GM21737 (cell line): Measurements from ENCODE around the gene NDUFA13.

ENCODE experiments used
- ATAC-seq: cut with Tn5 transposase; IDR thresholded peaks from one replicate; pipeline ENCODE4 v1.9.1; 2021; ENCODE audit warnings: mild to moderate bottlenecking, moderate library complexity; ENCODE audit not compliant: unreplicated experiment

Gene NDUFA13

DNA sequence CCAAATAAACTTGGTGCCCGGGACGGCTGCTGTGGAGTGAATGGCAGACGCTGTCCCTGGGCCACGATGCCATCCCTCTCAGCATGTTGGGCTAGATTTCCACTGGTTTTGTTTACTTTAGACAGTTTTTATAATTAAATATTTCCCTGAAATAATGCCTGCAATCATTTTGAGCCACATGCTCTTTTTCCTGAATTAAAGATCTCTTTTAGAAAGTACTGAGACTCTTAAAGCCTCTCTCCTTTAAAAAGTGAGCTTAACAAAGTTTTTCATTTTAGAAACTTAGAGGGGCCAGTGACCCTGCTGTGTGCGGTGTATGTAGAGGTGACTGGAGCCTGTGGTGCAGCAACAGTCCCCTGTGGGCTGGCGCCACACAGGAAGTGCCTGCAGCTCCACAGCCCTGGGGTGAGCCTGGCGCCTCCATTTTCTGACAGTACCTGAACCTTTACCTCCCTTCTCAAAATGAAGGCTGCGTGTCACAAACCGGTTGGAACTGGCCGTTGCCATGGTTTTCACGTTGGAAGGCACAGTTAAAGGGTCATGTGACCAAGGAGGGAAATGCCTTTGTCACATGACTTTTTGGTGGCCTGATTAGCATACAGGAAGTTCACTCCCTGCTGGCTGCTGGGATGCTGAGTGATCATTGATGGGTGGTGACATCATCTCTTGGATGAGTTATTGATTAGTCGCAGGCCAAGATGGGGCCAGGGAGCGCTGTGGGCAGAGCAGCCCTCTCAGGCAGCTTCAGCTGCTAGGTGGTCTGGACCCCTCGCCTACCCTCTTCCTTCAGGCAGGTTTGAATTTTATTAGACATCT is 26.9 kb upstream of the NDUFA13 start:
- ATAC-seq, result no peak

GRCh38 chr19:19489804-19490204 is 26.2 kb upstream of the NDUFA13 start:
- ATAC-seq, result no peak

- no peak for ATAC-seq
Measured at GRCh38 chr19:19490214-19490968, 25.6 kb upstream of the NDUFA13 start.

GRCh38 chr19:19491321-19492025 is 24.6 kb upstream of the NDUFA13 start:
- no peak for ATAC-seq

GRCh38 chr19:19492026-19492610 is 23.9 kb upstream of the NDUFA13 start:
- ATAC-seq, result no peak

DNA sequence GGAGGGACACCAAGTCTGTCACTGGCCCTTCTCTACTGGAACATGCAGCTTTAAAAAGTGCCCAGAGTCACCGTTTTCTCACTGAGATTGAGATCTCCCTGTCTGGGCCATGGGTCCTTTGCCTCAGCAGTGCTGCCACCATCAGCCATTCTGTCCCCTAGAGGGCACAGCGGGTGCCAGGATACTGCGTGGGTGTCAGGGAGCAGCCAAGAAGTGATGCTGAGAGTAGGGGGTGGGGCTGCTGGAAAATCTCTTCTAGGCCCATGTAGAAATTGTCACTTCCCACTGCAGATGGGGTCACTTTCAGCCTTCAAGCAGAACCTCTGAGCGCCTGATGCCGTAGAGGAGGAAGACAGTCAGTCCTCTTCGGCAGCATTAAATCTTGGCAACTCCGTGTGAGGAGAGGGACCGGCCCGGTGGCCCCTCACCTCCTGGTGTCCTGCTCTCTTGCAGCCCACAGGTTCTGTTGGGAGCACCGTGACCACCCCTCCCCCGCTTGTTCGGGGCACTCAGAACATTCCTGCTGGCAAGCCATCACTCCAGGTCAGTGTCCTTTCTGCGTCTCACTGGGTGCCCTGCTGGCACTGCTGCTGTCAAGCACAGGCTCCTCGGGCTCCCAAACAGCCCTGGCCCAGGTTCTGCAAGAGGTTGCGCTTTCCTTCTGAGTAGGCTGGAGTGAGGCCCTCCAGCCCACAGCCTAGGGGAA is 22.0 kb upstream of the NDUFA13 start:
- no peak for ATAC-seq

DNA sequence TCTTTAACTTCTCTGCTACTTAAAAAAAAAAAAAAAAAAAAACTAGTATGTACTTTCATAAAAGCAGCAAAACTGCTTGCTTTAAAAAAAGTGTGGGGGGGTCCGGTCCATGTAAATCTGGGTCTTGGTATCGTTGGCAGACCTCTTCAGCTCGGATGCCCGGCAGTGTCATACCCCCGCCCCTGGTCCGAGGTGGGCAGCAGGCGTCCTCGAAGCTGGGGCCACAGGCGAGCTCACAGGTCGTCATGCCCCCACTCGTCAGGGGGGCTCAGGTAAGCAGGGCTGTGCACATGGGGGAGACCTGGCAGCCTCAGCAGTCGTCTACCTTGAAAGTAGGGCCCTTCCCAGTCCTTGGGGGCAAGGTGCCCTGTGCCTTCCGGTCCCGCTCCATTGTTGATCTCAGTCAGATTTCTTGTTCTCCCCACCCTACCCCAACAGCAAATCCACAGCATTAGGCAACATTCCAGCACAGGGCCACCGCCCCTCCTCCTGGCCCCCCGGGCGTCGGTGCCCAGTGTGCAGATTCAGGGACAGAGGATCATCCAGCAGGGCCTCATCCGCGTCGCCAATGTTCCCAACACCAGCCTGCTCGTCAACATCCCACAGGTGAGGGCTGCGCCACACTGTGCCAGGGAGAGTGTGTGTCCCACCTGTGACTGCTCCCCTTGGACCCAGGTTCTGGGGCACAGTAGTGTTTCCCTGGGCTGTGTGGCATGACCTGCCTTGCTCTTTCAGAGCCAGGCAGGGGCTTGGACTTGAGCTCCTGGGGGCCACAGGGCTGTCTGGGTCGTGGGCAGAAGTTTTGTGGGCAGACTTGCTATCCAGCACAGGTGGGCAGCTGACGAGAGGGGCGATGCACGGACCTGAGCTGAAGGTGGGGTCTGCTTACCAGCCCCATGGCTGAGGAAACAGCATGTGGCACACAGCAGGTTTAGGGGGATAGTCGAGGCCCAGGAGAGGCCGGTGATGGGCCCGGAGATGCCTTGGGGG is 20.1 kb upstream of the NDUFA13 start:
- no peak for ATAC-seq

DNA sequence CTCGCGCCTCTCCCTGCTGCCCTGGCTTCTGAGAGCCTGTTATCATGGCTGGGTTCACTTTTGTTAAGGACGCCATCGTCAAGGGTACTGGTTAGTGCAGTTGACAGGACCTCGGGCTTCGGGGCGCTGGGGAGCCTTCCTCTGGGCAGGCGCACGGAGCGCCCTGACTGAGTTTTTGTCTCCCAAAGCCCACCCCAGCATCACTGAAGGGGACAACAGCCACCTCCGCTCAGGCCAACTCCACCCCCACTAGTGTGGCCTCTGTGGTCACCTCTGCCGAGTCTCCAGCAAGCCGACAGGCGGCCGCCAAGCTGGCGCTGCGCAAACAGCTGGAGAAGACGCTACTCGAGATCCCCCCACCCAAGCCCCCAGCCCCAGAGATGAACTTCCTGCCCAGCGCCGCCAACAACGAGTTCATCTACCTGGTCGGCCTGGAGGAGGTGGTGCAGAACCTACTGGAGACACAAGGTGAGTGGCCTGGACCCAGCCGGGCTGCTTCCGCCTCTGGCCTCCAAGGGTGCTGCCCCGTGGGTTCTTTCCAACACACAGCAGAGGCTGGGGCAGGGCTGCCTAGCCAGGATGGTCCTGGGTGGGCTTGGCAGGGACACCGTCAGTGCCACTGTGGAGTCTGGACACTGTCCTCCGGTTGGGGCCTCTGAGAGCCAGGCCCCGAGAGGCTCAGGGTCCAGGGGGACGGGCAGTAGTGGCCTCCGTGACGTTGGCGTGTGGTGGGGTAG is 17.6 kb upstream of the NDUFA13 start:
- ATAC-seq, result no peak

DNA sequence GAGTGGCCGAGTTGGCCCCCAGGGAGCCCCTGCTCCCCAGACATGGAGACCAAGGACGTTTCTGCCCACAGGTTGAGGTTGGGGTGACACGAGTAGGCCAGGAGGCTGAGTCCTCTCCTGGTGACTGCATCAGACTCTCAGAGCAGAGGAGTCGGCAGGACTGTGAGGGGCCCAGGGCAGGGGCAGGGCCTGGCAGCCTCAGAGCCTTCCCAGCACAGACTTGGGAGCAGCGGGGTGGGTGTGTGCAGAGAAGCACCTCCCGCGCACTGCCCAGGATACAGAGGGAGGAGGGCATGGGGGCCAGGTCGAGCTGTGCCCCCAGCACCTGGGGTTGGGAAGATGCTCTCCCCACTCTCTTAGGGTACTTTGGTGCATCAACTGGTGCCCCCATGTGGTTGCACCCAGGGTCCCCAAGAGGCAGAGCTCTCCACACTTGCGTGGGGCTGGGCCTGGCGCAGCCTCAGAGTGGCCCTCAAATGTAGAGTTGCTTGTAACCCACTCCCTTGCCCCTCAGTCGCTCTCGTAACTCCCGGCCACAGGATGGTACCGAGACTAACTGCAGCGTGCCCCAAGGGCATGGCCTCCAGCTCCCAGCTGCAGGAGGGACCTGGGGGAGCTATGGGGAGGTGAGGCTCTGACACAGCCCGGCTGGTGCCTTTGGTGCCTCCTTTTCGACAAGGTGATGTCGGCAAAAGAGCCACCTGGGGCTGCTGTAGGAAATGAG is 16.6 kb upstream of the NDUFA13 start:
- ATAC-seq, result no peak

DNA sequence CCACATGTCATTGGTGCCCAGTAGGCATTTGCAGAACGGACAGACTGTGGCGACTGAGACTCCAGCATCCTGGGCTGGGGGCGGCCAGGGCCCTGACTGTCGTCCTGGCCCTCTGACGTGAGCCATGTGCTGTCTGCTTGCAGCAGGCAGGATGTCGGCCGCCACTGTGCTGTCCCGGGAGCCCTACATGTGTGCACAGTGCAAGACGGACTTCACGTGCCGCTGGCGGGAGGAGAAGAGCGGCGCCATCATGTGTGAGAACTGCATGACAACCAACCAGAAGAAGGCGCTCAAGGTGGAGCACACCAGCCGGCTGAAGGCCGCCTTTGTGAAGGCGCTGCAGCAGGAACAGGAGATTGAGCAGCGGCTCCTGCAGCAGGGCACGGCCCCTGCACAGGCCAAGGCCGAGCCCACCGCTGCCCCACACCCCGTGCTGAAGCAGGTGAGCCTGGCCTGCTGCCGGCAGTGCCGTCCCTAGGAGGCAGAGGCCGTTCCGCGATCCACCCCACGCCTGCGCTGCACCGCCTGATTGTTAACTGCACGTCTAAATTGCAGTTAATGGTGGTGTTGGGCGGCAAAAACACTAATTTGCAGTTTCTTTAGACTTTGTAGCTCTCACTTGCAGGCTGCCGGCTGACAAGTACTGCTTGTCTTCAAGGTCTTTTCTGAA is 14.9 kb upstream of the NDUFA13 start:
- no peak for ATAC-seq

DNA sequence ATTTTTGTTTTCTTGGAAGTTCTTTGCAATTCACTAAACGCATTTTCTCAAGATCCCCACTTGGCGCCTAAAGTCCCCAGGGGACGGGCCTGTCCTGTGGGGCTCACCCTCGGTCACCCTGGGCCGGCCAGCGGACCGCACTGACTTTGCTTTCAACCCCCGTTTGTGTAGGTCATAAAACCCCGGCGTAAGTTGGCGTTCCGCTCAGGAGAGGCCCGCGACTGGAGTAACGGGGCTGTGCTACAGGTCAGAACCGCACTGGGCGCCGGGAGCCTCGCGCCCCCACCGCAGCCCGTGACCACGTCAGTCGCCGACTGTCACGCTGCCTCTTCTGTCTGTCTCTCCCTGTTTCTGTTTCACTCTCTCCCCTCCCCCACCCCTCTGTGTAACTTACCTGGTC is 14.2 kb upstream of the NDUFA13 start:
- ATAC-seq, result no peak

- ATAC-seq, result no peak
Measured at GRCh38 chr19:19502281-19502680, 13.7 kb upstream of the NDUFA13 start.

DNA sequence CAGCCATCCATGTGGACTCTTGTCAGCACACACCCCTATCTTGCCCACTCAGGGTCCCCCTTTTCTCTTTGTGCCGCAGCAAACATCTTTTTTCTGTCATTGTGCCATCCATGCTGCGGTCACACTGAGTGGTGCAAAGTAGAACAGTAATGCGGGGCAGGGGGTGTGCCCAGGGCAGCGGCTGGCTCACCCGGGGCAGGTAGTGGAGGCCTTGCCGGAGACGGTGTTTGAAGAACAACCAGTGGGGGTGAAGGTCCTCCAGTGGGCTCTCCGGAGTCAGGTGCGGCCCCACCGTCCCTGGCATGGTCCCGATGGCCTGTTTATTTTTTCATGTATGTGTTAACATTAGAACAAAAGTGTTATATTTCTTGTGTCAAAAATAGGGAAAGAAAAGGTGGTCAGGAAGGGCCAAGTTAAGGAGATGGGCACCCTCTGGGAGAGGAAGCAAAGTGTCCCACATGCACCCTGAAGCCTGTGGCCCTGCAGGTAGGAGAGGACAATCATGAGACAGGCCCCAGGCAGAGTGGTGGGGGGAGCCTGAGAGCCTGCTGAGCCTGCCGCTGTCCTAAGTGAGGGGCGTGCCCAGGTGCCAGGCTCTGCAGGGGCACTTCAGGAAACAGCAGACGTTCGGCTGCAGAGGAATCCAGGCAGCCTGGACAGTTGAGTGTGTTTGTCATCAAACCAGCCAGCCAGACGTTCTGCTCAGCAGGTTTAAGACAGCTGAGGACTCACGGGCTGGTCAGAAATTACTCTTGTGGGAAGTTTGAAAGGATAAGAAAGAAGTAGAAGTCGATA is 13.0 kb upstream of the NDUFA13 start:
- no peak for ATAC-seq

- no peak for ATAC-seq
Measured at GRCh38 chr19:19504754-19505668, 11.0 kb upstream of the NDUFA13 start.

DNA sequence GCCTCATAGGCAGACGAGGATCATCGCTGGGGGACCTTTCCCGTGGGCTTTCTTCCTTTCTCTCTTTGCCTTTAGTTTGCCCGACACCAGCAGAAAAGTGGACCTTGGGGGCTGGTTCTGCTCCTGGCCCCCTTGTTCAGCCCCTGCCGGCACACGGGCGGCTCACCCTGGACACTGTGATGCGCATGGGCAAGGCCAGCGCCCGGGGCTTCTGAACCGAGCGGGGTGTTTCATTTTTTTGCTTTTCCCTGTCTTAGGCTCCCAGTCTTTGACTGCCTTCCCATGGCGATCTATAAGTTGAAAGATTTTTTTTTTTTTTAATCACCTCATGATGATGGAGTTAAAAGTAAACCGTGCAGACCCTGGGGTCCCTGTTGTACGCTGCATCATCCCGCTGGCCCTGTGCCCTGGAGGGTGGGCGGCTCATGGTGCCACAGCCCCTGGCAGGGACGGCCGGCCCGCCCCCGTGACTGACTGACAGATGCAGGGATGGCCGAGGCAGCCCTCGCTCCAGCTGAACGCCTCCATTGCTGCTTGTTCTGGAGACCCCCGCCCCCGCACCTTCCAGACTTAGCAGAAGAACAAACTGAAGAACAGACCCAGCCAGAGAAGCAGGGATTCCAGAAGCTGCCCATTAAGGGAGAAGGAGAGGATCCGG is 10.2 kb upstream of the NDUFA13 start:
- no peak for ATAC-seq
